GM15510 (cell line): ENCODE measurements around the gene FAM221A.

Source experiments
- POLR2A ChIP-seq: IDR thresholded peaks from 3 replicates; pipeline ENCODE4 v1.6.1; 2011; ENCODE audit warnings: borderline replicate concordance; ENCODE audit not compliant: insufficient read length; ENCODE audit errors: extremely low read depth

FAM221A gene, protein sequence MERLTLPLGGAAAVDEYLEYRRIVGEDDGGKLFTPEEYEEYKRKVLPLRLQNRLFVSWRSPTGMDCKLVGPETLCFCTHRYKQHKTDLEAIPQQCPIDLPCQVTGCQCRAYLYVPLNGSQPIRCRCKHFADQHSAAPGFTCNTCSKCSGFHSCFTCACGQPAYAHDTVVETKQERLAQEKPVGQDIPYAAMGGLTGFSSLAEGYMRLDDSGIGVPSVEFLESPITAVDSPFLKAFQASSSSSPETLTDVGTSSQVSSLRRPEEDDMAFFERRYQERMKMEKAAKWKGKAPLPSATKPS

DNA sequence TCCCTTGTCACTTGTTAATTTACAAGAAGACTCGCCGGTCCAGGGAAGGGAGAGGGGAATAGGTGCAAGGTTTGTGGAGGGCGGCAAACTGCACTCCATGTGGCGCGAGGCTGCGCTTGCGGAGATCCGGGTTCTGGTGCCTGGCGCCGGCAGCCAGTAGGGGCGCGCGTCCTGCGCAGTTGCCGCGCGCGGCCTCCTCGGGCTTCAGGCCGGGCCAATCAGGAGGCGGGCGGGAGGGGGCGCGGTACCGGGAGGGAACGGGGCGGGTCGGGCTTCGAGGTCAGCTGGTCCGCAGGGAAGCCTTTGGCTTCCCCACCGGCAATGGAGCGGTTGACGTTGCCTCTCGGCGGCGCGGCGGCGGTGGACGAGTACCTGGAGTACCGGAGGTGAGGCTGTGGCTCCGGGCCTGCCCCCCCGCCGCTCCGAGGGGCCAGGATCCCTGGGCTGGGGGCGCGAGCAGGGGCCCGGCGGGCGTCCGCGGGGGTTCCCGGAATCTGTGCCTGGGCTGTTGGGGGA lies at the start of gene FAM221A:
Gene FAM221A, plus strand, starts transcription at position 302 of the 516 bp plus-strand sequence. Its CDS starts 20 bp downstream, at position 322.
- TF ChIP-seq POLR2A, result peak; percentile 19

GRCh38 chr7:23633417-23633816 lies 46.6 kb upstream of the FAM221A start:
- no peak for TF ChIP-seq POLR2A

DNA sequence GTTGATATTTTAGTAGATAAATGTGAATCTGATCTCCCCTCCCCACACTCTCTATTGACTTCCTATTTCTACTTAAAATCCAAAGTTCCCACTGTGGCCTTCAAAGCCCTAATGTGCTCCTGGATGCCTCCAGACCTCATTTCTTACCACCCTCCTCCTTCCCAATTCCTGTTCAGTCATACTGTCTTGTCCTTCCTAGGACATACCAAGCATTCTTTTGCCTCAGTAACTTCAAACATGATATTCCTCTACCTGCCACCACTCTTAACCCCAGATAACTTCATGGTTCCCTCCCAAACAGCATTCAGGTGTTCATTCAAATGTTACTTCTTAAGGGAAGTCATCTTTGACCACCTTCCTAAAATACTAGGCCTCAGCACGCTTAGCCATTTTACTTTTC lies 34.2 kb upstream of the FAM221A start:
- no peak for TF ChIP-seq POLR2A

- no peak for TF ChIP-seq POLR2A
Measured at GRCh38 chr7:23653942-23654341, 26.1 kb upstream of the FAM221A start.

- no peak for TF ChIP-seq POLR2A
Measured at GRCh38 chr7:23654508-23654907, 25.5 kb upstream of the FAM221A start.

DNA sequence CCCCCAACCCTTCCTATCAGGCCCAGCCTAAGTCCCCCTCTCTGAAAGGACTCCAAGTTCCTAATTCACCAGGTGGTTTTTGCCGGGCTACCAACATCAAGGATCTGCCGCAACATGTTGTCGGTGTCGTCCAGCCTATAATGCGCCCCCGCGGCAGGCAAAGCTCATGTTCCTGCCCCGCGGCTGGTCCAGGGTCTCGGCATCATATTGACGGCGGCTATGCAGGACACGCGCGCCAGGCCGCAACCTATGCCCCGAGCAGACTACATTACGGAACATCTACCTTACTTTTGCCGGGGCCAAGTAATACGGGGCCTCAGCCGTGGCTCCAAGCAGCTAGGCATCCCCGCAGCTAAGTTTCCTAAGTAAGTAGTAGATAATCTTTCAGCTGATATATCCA lies 24.6 kb upstream of the FAM221A start:
- no peak for TF ChIP-seq POLR2A

GRCh38 chr7:23658831-23659427 lies 21.1 kb upstream of the FAM221A start:
- TF ChIP-seq POLR2A, result no peak

DNA sequence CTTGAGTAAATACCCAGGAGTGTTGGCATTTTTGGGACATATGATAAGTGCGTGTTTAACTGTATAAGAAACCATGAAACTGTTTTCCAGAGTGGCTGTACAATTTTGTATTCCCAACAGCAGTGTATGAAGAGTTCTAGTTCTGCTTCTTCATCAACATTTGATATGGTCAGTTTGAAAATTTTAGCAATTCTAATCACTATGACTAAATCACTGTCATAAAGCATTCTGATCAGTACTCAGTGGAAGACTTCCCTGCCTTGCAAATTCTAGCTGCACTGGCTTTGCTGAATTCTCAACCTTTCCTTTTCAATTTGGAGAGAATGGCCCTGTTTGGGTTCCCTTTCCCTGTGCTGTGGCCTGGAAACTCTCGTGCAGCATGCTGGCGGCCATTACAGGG lies 18.6 kb upstream of the FAM221A start:
- no peak for TF ChIP-seq POLR2A

GRCh38 chr7:23662124-23662983 lies 17.6 kb upstream of the FAM221A start:
- no peak for TF ChIP-seq POLR2A

DNA sequence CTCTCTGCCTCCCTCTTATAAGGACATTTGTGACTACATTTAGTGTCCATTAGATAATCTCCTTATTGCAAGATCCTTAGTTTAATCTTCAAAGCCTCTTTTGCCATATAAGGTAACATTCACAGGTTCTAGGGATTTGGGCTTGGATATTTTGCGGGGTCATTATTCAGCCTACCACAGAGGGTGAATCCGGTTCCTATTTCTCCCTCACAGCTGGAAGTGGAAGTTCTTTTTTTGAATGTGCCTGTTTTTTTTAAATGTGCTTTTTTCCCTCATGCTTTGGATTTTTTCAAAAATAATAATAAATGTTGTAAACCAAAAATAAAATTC lies 17.1 kb upstream of the FAM221A start:
- no peak for TF ChIP-seq POLR2A

DNA sequence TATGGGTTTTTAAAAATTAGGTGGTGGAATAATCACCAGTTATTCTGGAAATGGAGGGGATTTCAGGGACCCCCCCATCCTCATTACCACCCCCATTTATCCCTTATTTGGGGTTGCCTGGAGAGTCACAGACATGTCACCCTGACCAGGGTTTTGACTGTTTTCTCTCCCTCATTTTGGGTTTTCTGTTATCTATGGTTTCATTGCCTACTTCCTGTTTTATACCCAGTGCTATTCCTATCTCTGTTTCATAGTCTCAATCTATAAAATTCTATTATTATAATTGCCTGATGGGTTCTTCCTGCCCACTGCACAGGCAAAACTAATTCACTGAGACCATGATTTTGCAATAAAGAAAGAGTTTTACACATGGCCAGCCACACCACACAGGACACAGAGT lies 15.9 kb upstream of the FAM221A start:
- TF ChIP-seq POLR2A, result no peak

GRCh38 chr7:23672033-23672432 lies 8.0 kb upstream of the FAM221A start:
- TF ChIP-seq POLR2A, result no peak

DNA sequence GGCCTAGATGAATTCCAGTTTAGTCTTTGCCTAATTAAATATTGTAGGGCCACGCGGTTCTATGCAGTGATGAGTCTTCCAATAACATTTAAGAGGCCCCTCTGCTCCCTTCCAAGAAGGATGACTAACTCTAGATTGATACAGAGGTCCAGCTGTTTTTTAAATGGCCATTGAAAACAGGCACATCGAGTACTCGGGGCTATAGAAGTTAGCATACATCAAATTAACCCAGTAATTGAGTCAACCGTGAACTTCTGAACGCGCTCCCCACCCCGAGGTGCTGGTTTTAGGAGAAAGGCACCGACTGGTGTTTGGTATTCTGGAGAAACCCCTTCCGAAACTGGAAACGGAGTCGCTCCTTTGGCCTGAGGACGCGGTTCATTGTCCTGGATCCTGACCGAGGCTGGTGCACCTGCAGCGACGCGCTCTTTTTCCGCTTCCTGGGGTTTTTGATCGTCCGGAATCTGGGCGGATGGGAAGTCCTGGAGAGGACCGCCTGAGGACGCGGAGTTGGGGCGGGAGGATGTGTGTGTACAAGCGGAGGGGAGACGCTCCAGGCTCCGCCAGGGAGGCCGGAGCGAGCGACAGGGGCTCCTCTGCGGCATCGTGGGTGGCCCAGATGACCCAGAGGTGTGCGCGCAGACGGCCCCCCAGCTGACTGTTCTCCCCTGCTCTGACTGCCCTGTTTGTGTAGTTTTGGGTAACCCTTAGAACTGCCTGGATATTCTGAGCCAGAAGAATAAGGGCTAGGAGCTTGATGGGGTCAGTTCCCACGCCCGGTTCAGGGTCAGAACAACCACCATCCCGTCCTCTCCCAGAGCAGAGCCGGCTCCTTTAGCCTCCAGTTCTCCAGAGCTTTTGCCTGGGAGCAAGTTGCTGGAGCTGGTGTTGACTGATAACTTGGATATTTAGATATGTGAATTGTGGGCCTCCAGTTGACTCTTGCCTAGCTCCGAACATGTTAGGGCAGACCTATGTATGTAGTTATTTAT lies 711 bp downstream of the FAM221A start:
- TF ChIP-seq POLR2A, result peak; percentile 39

DNA sequence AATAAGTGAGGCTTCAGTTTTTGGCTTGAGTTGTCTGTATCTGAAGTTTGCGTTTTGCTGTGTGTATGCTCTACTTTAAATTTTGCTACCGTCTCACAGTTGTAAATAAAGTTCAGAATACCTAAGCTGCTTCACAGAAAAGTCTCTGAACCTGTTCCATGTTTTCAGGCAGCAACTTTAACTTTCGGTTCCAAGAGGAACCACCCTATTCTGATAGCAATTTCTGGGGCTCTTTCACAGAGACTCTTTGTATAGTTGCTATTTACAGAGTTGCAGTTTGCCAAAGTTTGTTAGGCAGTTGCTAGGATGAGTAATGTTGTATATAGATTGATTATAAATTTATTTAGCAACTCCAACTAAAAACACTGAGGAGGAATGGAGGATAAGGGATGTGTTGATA lies 5.7 kb downstream of the FAM221A start:
- no peak for TF ChIP-seq POLR2A

DNA sequence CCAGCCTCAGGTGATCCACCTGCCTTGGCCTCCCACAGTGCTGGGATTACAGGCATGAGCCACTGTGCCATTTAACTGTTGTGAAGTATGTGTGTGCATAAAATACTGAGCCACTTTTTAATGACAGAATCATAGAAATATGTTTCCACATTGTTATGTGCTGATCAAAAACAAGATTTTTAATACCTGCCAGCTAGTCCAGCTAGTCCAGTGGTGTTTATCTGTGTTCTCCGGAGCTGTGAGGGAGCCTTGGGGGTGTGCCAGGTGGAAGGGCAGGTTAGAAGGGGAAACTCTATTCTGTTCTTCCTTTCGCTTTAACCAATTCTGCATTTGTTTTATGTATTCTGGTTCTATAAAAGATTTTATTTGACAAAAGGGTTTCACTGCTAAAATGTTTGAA lies 7.0 kb downstream of the FAM221A start:
- TF ChIP-seq POLR2A, result no peak

- TF ChIP-seq POLR2A, result no peak
Measured at GRCh38 chr7:23689165-23689564, 9.2 kb downstream of the FAM221A start.
